C4-2B (cell line): ENCODE measurements around the gene CASKIN1.

Experiments
- ZFX ChIP-seq: fragments of 450-650 bp; IDR thresholded peaks from 2 replicates; pipeline ENCODE4 v1.6.1; 2017
- TF ChIP-seq, protein P1 (sequence below): fragments of 450-650 bp; conservative IDR thresholded peaks from 2 replicates; pipeline ENCODE4 v1.5.1; 2017; ENCODE audit warnings: mild to moderate bottlenecking

DNA sequence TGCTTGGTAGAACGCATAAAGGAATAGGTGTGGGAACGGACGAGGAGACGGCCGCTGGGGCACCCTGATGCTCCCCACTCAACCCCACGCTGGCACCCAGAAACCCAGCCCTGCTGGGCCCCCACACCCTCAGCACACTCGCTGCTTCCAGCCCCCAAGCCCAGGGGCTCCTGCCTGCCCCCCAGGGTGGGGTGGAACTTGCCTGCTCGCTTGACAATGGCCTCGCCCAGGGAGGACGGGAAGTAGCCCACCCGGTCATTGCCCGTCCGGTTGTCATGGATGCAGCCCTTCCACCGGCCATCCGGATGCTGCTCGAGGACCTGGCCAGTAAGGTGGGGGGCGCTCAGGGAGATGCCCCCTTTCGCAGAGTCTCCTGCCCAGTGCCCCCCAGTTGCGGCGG, 9.9 kb downstream of the CASKIN1 start:
- TF ChIP-seq, protein P1, sequence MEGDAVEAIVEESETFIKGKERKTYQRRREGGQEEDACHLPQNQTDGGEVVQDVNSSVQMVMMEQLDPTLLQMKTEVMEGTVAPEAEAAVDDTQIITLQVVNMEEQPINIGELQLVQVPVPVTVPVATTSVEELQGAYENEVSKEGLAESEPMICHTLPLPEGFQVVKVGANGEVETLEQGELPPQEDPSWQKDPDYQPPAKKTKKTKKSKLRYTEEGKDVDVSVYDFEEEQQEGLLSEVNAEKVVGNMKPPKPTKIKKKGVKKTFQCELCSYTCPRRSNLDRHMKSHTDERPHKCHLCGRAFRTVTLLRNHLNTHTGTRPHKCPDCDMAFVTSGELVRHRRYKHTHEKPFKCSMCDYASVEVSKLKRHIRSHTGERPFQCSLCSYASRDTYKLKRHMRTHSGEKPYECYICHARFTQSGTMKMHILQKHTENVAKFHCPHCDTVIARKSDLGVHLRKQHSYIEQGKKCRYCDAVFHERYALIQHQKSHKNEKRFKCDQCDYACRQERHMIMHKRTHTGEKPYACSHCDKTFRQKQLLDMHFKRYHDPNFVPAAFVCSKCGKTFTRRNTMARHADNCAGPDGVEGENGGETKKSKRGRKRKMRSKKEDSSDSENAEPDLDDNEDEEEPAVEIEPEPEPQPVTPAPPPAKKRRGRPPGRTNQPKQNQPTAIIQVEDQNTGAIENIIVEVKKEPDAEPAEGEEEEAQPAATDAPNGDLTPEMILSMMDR, result no peak
- TF ChIP-seq ZFX, result no peak
